Keratinocyte (primary cell): Measurements from ENCODE around the gene KCNK17.

Source experiments
- EZH2 ChIP-seq: IDR thresholded peaks from one replicate; pipeline ENCODE4 v1.6.1; 2012; ENCODE audit warnings: inconsistent platforms, mild to moderate bottlenecking, low read length, moderate library complexity
- TF ChIP-seq, protein P1 (sequence below), 3 experiments: IDR thresholded peaks in 1 of 3; conservative IDR thresholded peaks in 1 of 3; optimal IDR thresholded peaks in 1 of 3; 2 replicates in 2 of 3; 3 replicates in 1 of 3; pipeline versions ENCODE3 to v1.5.1; 2011; ENCODE audit warnings: low read length in 3 of 3, mild to moderate bottlenecking in 3 of 3, moderate library complexity in 2 of 3, control low read depth in 1 of 3, inconsistent platforms in 1 of 3; ENCODE audit not compliant: insufficient read depth in 2 of 3; ENCODE audit errors: extremely low read depth in 1 of 3

DNA sequence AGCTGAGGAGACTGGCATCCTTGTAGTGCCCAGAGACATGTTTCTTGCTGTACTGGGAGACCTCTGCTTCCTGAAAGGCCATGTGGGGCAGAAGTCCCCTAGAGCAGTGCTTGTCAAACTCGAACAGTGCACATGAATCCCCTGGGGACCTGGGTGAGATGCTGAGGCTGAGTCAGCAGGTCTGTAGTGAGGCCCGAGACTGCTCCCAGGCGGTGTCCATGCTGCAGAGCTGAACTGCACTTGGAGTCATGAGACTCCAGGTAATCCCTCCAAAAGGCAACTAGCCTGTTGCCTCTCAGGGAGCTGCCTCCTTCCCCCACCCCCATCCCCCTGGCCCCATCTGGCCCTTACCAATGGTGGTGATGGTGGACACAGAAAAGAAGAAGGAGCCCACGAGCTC lies 3.7 kb downstream of the KCNK17 start:
- TF ChIP-seq, protein P1, sequence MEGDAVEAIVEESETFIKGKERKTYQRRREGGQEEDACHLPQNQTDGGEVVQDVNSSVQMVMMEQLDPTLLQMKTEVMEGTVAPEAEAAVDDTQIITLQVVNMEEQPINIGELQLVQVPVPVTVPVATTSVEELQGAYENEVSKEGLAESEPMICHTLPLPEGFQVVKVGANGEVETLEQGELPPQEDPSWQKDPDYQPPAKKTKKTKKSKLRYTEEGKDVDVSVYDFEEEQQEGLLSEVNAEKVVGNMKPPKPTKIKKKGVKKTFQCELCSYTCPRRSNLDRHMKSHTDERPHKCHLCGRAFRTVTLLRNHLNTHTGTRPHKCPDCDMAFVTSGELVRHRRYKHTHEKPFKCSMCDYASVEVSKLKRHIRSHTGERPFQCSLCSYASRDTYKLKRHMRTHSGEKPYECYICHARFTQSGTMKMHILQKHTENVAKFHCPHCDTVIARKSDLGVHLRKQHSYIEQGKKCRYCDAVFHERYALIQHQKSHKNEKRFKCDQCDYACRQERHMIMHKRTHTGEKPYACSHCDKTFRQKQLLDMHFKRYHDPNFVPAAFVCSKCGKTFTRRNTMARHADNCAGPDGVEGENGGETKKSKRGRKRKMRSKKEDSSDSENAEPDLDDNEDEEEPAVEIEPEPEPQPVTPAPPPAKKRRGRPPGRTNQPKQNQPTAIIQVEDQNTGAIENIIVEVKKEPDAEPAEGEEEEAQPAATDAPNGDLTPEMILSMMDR (optimal IDR thresholded peaks at IDR 0.05 in 1 of 3, IDR thresholded peaks at IDR 0.05 in 1 of 3, conservative IDR thresholded peaks at IDR 0.05 in 1 of 3; ENCODE audit: extremely low read depth in 1 of 3, insufficient read depth in 2 of 3, low read length in 3 of 3): no peak
- no peak for TF ChIP-seq EZH2
